Renal pelvis (tissue), 3 donors: ENCODE measurements around the gene LDHAL6A. TPM values are rescaled to one million over a fixed set of nuclear protein-coding genes. Genes with fewer than 3 reads are reported as not detected.

ENCODE experiments used
- polyA plus RNA-seq, 3 donors: library from polyadenylated mRNA; unstranded; fragments of 120-200 nt; gene quantifications; one replicate each; pipeline ENCODE4 v1.2.1, GENCODE V29; 2013; ENCODE audit not compliant: insufficient read length in 3 of 3

Gene LDHAL6A
- polyA plus RNA-seq, 3 donors, result 0.67 to 1.5 (median 1.5) TPM

Other genes starting within 250 kb of the LDHAL6A start
- not detected for gene SAA4, start 219.1 kb upstream of the LDHAL6A start, polyA plus RNA-seq
- gene SAA2, start 207.2 kb upstream of the LDHAL6A start, polyA plus RNA-seq, result under 1 TPM in 1 of 3 donors, not detected in 2; 0.31 TPM
- not detected for gene SAA1, start 189.6 kb upstream of the LDHAL6A start, polyA plus RNA-seq
- 10 to 100 TPM; 19.9 to 26.0 (median 24.3) TPM for gene HPS5, start 133.7 kb upstream of the LDHAL6A start, polyA plus RNA-seq
- 10 to 100 TPM; 47.6 to 64.0 (median 58.7) TPM for gene GTF2H1, start 133.3 kb upstream of the LDHAL6A start, polyA plus RNA-seq
- gene LDHA, start 61.3 kb upstream of the LDHAL6A start, polyA plus RNA-seq, result 100 to 1,000 TPM; 298 to 317 (median 306) TPM
- 1 to 10 TPM in 2 of 3 donors, under 1 TPM in 1; 0.13 to 2.2 (median 1.9) TPM for gene LDHC, start 43.5 kb upstream of the LDHAL6A start, polyA plus RNA-seq
- 100 to 1,000 TPM; 138 to 179 (median 162) TPM for gene TSG101, start 71.1 kb downstream of the LDHAL6A start, polyA plus RNA-seq
- 10 to 100 TPM; 15.0 to 25.9 (median 17.9) TPM for gene UEVLD, start 132.9 kb downstream of the LDHAL6A start, polyA plus RNA-seq
- gene MISFA, start 143.9 kb downstream of the LDHAL6A start, polyA plus RNA-seq, result 10 to 100 TPM in 2 of 3 donors, 1 to 10 TPM in 1; 5.7 to 17.3 (median 15.4) TPM
- gene SPTY2D1, start 178.5 kb downstream of the LDHAL6A start, polyA plus RNA-seq, result 10 to 100 TPM; 21.7 to 24.5 (median 22.8) TPM
- gene TMEM86A, start 242.9 kb downstream of the LDHAL6A start, polyA plus RNA-seq, result 1 to 10 TPM; 8.6 to 9.6 (median 8.8) TPM